Breast epithelium (tissue), 3 donors: Measurements from ENCODE around the gene NES.

Experiments used
- CTCF ChIP-seq, 3 donors: fragments of 450-650 bp; IDR thresholded peaks; one replicate each; pipeline ENCODE4 v1.5.1; 2016 to 2017; ENCODE audit warnings: antibody characterized with exemption in 3 of 3, mild to moderate bottlenecking in 3 of 3, moderate library complexity in 3 of 3
- POLR2AphosphoS5 ChIP-seq, 3 donors: sonication (generic); formaldehyde crosslinking; IDR thresholded peaks; one replicate each; pipeline ENCODE4 v1.6.1; 2017; ENCODE audit warnings: antibody characterized with exemption in 3 of 3

GRCh38 chr1:156643049-156643777 lies 34.0 kb downstream of the NES start:
- no peak for TF ChIP-seq CTCF (IDR thresholded peaks at IDR 0.05)
- TF ChIP-seq POLR2AphosphoS5 (IDR thresholded peaks at IDR 0.05), result no peak
